Adrenal gland (tissue), 5 donors: ENCODE data around the gene SDC4.

Experiments
- CTCF ChIP-seq, 6 experiments: fragments of 450-650 bp in 4 of 6; fragments of 200-600 bp in 2 of 6; sonication (generic) in 1 of 6; IDR thresholded peaks; 1 replicate in 5 of 6; 2 replicates in 1 of 6; pipeline versions ENCODE4 v1.5.1 to v1.8.0; 2016 to 2021; ENCODE audit warnings: antibody characterized with exemption in 6 of 6, mild to moderate bottlenecking in 2 of 6, moderate library complexity in 1 of 6
- POLR2A ChIP-seq, 2 donors: fragments of 450-650 bp; IDR thresholded peaks; one replicate each; pipeline ENCODE4 v1.6.1; 2017; ENCODE audit warnings: antibody characterized with exemption in 2 of 2, mild to moderate bottlenecking in 2 of 2, moderate library complexity in 1 of 2
- donor health status: DM: no; HTN: no; CAD: no.

GRCh38 chr20:45306431-45306982 is 41.7 kb downstream of the SDC4 start, which contains the start of gene RBPJL:
- peak; percentile 29 to 61 (median 52) for TF ChIP-seq CTCF (IDR thresholded peaks at IDR 0.05)
- TF ChIP-seq POLR2A (IDR thresholded peaks at IDR 0.05) = no peak
